Peyer's patch (tissue), 4 donors: ENCODE measurements around the gene OR52R1.

Experiments used
- CTCF ChIP-seq, 6 experiments: fragments of 450-650 bp in 4 of 6; fragments of 200-600 bp in 2 of 6; sonication (generic) in 1 of 6; IDR thresholded peaks; one replicate each; pipeline ENCODE4 v1.5.1; 2017 to 2019; ENCODE audit warnings: antibody characterized with exemption in 6 of 6, mild to moderate bottlenecking in 3 of 6, moderate library complexity in 1 of 6
- POLR2A ChIP-seq, 2 donors: fragments of 450-650 bp; IDR thresholded peaks; one replicate each; pipeline ENCODE4 v1.5.1; 2017; ENCODE audit warnings: antibody characterized with exemption in 2 of 2, mild to moderate bottlenecking in 2 of 2, moderate library complexity in 2 of 2

- TF ChIP-seq CTCF (IDR thresholded peaks at IDR 0.05) (no peak), POLR2A (IDR thresholded peaks at IDR 0.05) (no peak)
Observed at GRCh38 chr11:4825132-4825531, 21.0 kb upstream of the OR52R1 start.
